ENCODE measurements around the gene CENATAC.
A peak's percentile ranks its signal among the peaks of the same experiment; 100 is the strongest.

Gene CENATAC

GRCh38 chr11:119065369-119065768 lies 67.4 kb downstream of the CENATAC start:
- no peak overlapping the region for H3K4me3 ChIP-seq (ENCODE audit: severe bottlenecking)
- no peak for ATAC-seq (ENCODE audit: low read depth)

More at GRCh38 chr11:119065369-119065768, 67.4 kb downstream of the CENATAC start:
- H3K36me3 ChIP-seq (ENCODE audit: low read depth), result peaks cover 13% of the 10 kb centered on the region
- no peak for DNase-seq (ENCODE audit: low spot score)
- H3K27ac ChIP-seq (ENCODE audit: poor library complexity, severe bottlenecking), result no peak overlapping the region
- H3K9me3 ChIP-seq (ENCODE audit: severe bottlenecking), result no peaks in the 10 kb centered on the region
- peak; percentile 49 for TF ChIP-seq CTCF (IDR thresholded peaks at IDR 0.05; ENCODE audit: poor library complexity, severe bottlenecking)
- H3K27me3 ChIP-seq (ENCODE audit: insufficient read depth, poor library complexity, severe bottlenecking), result no peaks in the 10 kb centered on the region
- no peaks in the 10 kb centered on the region for H3K4me1 ChIP-seq (ENCODE audit: insufficient read depth, poor library complexity, severe bottlenecking)
